Measurements from ENCODE around the gene GAL3ST1. TPM values are rescaled to one million over a fixed set of nuclear protein-coding genes. Genes with fewer than 3 reads are reported as not detected.
"Not testable (repeated sequence)": the region's sequence is repeated elsewhere in the genome, so short reads cannot be mapped to it uniquely, and the experiment has no call there.

Gene GAL3ST1
- total RNA-seq, 1 donor from 2014 or later = 3.0 TPM

DNA sequence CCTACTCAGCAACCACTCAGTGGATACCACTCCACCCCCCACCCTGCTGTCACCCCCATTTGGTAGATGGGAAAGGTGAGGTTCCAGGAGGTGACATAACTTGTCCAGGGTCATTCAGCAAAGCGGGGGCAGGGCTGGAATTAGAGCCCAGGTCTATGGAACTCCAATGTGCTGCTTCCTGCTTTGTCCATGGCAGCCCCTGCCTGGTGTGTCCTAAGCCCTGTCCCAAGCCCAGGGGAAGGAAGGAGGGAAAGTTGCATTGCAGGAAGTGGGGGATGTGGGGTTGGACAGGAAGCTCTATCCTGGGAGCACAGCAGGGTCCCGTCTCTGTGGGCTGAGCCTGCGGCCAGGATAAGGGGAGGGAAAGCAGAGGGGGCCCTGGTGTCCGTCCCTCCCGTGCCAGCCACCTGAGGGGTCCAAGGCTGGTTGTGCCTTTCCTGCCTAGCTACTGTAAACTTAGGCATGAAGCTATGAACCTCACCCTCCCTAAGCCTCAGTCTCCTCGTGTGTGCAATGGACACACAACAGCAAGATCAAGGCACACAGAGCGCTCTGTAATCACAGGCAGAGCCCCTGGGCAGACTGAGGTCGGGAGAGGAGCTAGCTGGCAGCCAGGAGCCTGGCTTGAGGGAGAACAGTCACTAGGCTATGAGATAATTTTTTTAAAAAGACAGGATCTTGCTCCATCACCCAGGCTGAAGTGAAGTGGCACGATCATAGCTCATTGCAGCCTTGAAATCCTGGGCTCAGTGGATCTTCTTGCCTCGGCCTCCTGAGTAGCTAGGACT, 12.9 kb downstream of the GAL3ST1 start:
- Mint-ChIP-seq H3K4me1 (ENCODE audit: unreplicated experiment) (peaks cover 14% of the 10 kb centered on the region), H3K36me3 (ENCODE audit: low read depth, unreplicated experiment) (no peaks in the 10 kb centered on the region), H3K4me3 (ENCODE audit: unreplicated experiment) (no peak overlapping the region), H3K27ac (ENCODE audit: unreplicated experiment) (no peak overlapping the region), H3K9me3 (ENCODE audit: unreplicated experiment) (no peaks in the 10 kb centered on the region), H3K27me3 (ENCODE audit: unreplicated experiment) (peaks cover 2% of the 10 kb centered on the region)
- no peak for DNase-seq (ENCODE audit: low spot score)
- TF ChIP-seq CTCF (IDR thresholded peaks at IDR 0.05; ENCODE audit: unreplicated experiment) = no peak

GRCh38 chr22:30560643-30561202, 13.7 kb downstream of the GAL3ST1 start:
- H3K4me3 Mint-ChIP-seq (ENCODE audit: unreplicated experiment); DNase-seq (ENCODE audit: low spot score); H3K27ac Mint-ChIP-seq (ENCODE audit: unreplicated experiment); H3K36me3 Mint-ChIP-seq (ENCODE audit: low read depth, unreplicated experiment); H3K27me3 Mint-ChIP-seq (ENCODE audit: unreplicated experiment); H3K9me3 Mint-ChIP-seq (ENCODE audit: unreplicated experiment): not testable (repeated sequence)
- H3K4me1 Mint-ChIP-seq (ENCODE audit: unreplicated experiment) = peaks cover 14% of the 10 kb centered on the region

GRCh38 chr22:30559889-30560288, 14.6 kb downstream of the GAL3ST1 start:
- Mint-ChIP-seq H3K4me3 (ENCODE audit: unreplicated experiment) (no peak overlapping the region), H3K9me3 (ENCODE audit: unreplicated experiment) (no peaks in the 10 kb centered on the region), H3K4me1 (ENCODE audit: unreplicated experiment) (peaks cover 14% of the 10 kb centered on the region), H3K27me3 (ENCODE audit: unreplicated experiment) (peaks cover 2% of the 10 kb centered on the region), H3K27ac (ENCODE audit: unreplicated experiment) (no peak overlapping the region), H3K36me3 (ENCODE audit: low read depth, unreplicated experiment) (no peaks in the 10 kb centered on the region)
- DNase-seq (ENCODE audit: low spot score) = no peak
- TF ChIP-seq CTCF (IDR thresholded peaks at IDR 0.05; ENCODE audit: unreplicated experiment) = no peak

DNA sequence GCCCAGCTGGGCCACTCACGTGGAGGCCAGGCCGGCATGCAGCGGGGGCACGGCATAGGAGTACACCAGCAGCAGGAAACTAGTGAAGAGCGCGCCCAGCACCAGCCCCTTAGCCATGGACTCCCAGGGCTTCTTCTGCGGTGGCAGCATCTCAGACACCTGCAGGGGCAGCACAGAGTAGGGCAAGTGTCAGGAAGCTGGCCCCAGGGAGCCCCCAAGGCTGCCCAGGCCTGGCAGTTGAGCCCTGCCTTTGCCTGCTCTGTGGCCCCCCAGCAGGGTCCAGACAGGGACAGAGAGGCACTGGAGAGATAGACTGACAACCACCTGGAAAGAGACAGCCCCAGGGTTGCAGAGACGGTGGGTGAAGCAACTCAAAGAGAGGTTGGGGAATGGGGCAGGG, 17.2 kb downstream of the GAL3ST1 start:
- H3K4me3 Mint-ChIP-seq (ENCODE audit: unreplicated experiment) = no peak overlapping the region
- no peak for TF ChIP-seq CTCF (IDR thresholded peaks at IDR 0.05; ENCODE audit: unreplicated experiment)
- no peak for DNase-seq (ENCODE audit: low spot score)
- H3K4me1 Mint-ChIP-seq (ENCODE audit: unreplicated experiment) = peaks cover 14% of the 10 kb centered on the region
- no peaks in the 10 kb centered on the region for H3K36me3 Mint-ChIP-seq (ENCODE audit: low read depth, unreplicated experiment)
- H3K27ac Mint-ChIP-seq (ENCODE audit: unreplicated experiment) = no peak overlapping the region
- H3K27me3 Mint-ChIP-seq (ENCODE audit: unreplicated experiment) = peaks cover 2% of the 10 kb centered on the region
- no peaks in the 10 kb centered on the region for H3K9me3 Mint-ChIP-seq (ENCODE audit: unreplicated experiment)

GRCh38 chr22:30556388-30556787, 18.1 kb downstream of the GAL3ST1 start:
- TF ChIP-seq CTCF (IDR thresholded peaks at IDR 0.05; ENCODE audit: unreplicated experiment) = no peak
- Mint-ChIP-seq H3K4me3 (ENCODE audit: unreplicated experiment) (no peak overlapping the region), H3K27ac (ENCODE audit: unreplicated experiment) (no peak overlapping the region), H3K4me1 (ENCODE audit: unreplicated experiment) (peaks cover 10% of the 10 kb centered on the region), H3K36me3 (ENCODE audit: low read depth, unreplicated experiment) (no peaks in the 10 kb centered on the region), H3K27me3 (ENCODE audit: unreplicated experiment) (peaks cover 2% of the 10 kb centered on the region), H3K9me3 (ENCODE audit: unreplicated experiment) (no peaks in the 10 kb centered on the region)
- DNase-seq (ENCODE audit: low spot score) = no peak
